Esophagus muscularis mucosa (tissue), 4 donors: ENCODE results near the gene BHMT2.

Source experiments
- CTCF ChIP-seq, 3 experiments: fragments of 200-600 bp in 2 of 3; fragments of 450-650 bp in 1 of 3; sonication (generic) in 2 of 3; IDR thresholded peaks; one replicate each; pipeline ENCODE4 v1.5.1; 2017 to 2019; ENCODE audit warnings: antibody characterized with exemption in 3 of 3, mild to moderate bottlenecking in 2 of 3, moderate library complexity in 1 of 3
- EP300 ChIP-seq: sonication (generic); formaldehyde crosslinking; IDR thresholded peaks from one replicate; pipeline ENCODE4 v1.6.1; 2017; ENCODE audit warnings: antibody characterized with exemption
- POLR2A ChIP-seq: fragments of 450-650 bp; IDR thresholded peaks from one replicate; pipeline ENCODE4 v1.6.1; 2017; ENCODE audit warnings: antibody characterized with exemption, moderate library complexity, mild to moderate bottlenecking, low read depth

DNA sequence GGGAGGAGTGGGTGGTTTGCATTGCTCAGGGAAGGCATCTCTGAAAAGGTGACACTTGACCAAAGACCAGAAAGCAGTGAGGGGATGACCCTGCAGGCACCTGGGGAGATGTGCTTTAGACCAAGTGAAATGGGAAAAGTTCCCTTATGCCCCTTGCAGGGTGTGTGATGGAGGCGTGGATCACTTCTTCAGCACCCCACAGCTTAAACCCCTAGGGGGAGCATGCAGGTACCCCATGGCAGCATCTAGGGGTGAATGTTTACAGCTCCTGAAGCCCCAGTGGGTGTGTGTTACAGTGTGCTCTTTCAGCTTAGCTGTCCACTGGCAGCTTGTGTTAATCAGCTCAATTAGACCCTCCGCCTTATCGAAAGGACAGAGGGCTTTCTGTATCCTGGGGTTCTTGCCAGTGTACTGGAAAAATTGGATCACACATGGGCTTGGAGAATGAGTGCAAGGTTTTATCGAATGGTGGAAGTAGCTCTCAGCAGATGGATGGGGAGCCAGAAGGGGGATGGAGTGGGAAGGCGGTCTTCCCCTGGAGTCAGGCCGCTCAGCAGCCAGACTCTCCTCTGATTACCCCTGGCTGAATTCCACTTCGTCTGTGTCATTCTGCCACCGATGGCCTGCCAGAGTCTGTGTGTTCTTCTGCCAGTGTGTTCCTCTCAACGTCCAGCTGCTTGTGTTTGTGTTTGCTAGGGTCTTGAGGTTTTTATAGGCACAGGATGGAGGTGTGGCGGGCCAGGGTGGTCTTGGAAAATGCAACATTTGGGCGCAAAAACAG is 6.3 kb downstream of the BHMT2 start:
- TF ChIP-seq CTCF (IDR thresholded peaks at IDR 0.05) (no peak), EP300 (no peak), POLR2A (no peak)
